ENCODE results near the gene KRT17. TPM values are rescaled to one million over a fixed set of nuclear protein-coding genes. Genes with fewer than 3 reads are reported as not detected.
"Not testable (repeated sequence)": the region's sequence is repeated elsewhere in the genome, so short reads cannot be mapped to it uniquely, and the experiment has no call there.

The KRT17 gene
- total RNA-seq, 1 donor from 2014 or later: not detected

GRCh38 chr17:41614098-41614497 is 10.3 kb downstream of the KRT17 start:
- no peak overlapping the region for H3K27ac Mint-ChIP-seq
- Histone ChIP-seq H3K9me3 (ENCODE audit: low read depth) (no peaks in the 10 kb centered on the region), H3K4me1 (peaks cover 3% of the 10 kb centered on the region), H3K36me3 (no peaks in the 10 kb centered on the region), H3K27ac (no peak overlapping the region), H3F3A (ENCODE audit: low read depth) (peaks cover 3% of the 10 kb centered on the region), H3K79me2 (ENCODE audit: low read depth) (no peaks in the 10 kb centered on the region), H2AFZ (replicated peaks) (no peak overlapping the region), H3K27me3 (no peaks in the 10 kb centered on the region), H4K20me1 (ENCODE audit: low read depth) (no peaks in the 10 kb centered on the region), H3K4me2 (no peak overlapping the region), H3K9ac (no peak overlapping the region), H3K4me3 (no peak overlapping the region)
- H3K9me3 Mint-ChIP-seq: peaks cover under 1% of the 10 kb centered on the region
- H3K4me3 Mint-ChIP-seq: no peak overlapping the region
- TF ChIP-seq EZH2 (IDR thresholded peaks at IDR 0.05) (no peak), CTCF (IDR thresholded peaks at IDR 0.05) (no peak), EZH2phosphoT487 (IDR thresholded peaks at IDR 0.05) (no peak)
- DNase-seq (ENCODE audit: low spot score): no peak
- peaks cover 4% of the 10 kb centered on the region for H3K27me3 Mint-ChIP-seq (ENCODE audit: insufficient read depth, low read depth)
- no peaks in the 10 kb centered on the region for H3K36me3 Mint-ChIP-seq
- H3K4me1 Mint-ChIP-seq: peaks cover 18% of the 10 kb centered on the region

- Histone ChIP-seq H3K9me3 (ENCODE audit: low read depth) (no peaks in the 10 kb centered on the region), H3F3A (ENCODE audit: low read depth) (peaks cover 3% of the 10 kb centered on the region), H3K4me2 (no peak overlapping the region), H3K27me3 (no peaks in the 10 kb centered on the region), H3K4me3 (no peak overlapping the region), H4K20me1 (ENCODE audit: low read depth) (no peaks in the 10 kb centered on the region), H3K36me3 (no peaks in the 10 kb centered on the region), H3K9ac (no peak overlapping the region), H3K79me2 (ENCODE audit: low read depth) (no peaks in the 10 kb centered on the region), H2AFZ (replicated peaks) (no peak overlapping the region), H3K4me1 (peaks cover 3% of the 10 kb centered on the region), H3K27ac (no peak overlapping the region)
- Mint-ChIP-seq H3K36me3 (no peaks in the 10 kb centered on the region), H3K27me3 (ENCODE audit: insufficient read depth, low read depth) (peaks cover 4% of the 10 kb centered on the region), H3K27ac (peak overlapping the region; percentile 53), H3K4me1 (peaks cover 23% of the 10 kb centered on the region), H3K9me3 (peaks cover 5% of the 10 kb centered on the region), H3K4me3 (no peak overlapping the region)
- TF ChIP-seq EZH2phosphoT487 (IDR thresholded peaks at IDR 0.05) (no peak), CTCF (IDR thresholded peaks at IDR 0.05) (no peak), EZH2 (IDR thresholded peaks at IDR 0.05) (no peak)
- no peak for DNase-seq (ENCODE audit: low spot score)
Measured at GRCh38 chr17:41613277-41614082, 10.9 kb downstream of the KRT17 start.

- H3K9ac ChIP-seq; DNase-seq (ENCODE audit: low spot score); H3K9me3 Mint-ChIP-seq; H3K27ac ChIP-seq; H3K4me3 ChIP-seq; H3K4me3 Mint-ChIP-seq; H3K9me3 ChIP-seq (ENCODE audit: low read depth); H2AFZ ChIP-seq (replicated peaks); H3K4me2 ChIP-seq; H3K36me3 ChIP-seq; H3K79me2 ChIP-seq (ENCODE audit: low read depth); H4K20me1 ChIP-seq (ENCODE audit: low read depth); H3K27me3 Mint-ChIP-seq (ENCODE audit: insufficient read depth, low read depth); H3K4me1 ChIP-seq; H3K27me3 ChIP-seq; H3K36me3 Mint-ChIP-seq; H3F3A ChIP-seq (ENCODE audit: low read depth): not testable (repeated sequence)
- peaks cover 23% of the 10 kb centered on the region for H3K4me1 Mint-ChIP-seq
- H3K27ac Mint-ChIP-seq: peak within 1 kb of the TSS; percentile 53
Measured at GRCh38 chr17:41612376-41613160, 11.8 kb downstream of the KRT17 start, which contains the start of gene KRT16. Gene KRT16, minus strand, starts transcription at chr17:41612767. Its CDS starts 79 bp downstream, at chr17:41612688.

Measured in neural progenitor cell (in vitro differentiated cells).